ENCODE measurements around the gene RANBP1.

The RANBP1 gene

GRCh38 chr22:20142711-20143621, 27.1 kb downstream of the RANBP1 start:
- Histone ChIP-seq H3K27me3 (ENCODE audit: control insufficient read depth, insufficient read depth, low read length) (no peaks in the 10 kb centered on the region), H3K36me3 (ENCODE audit: control insufficient read depth, insufficient read depth, low read length) (no peaks in the 10 kb centered on the region), H3K4me3 (ENCODE audit: low read depth, low read length) (no peak overlapping the region), H3K9me3 (ENCODE audit: control insufficient read depth, low read length) (no peaks in the 10 kb centered on the region), H3K27ac (no peak overlapping the region), H3K9ac (no peak overlapping the region), H2AFZ (no peak overlapping the region), H3K4me2 (ENCODE audit: low read length) (no peak overlapping the region), H3K4me1 (no peaks in the 10 kb centered on the region), H3K79me2 (no peaks in the 10 kb centered on the region)
- no peak for TF ChIP-seq CTCF (IDR thresholded peaks at IDR 0.05)

DNA sequence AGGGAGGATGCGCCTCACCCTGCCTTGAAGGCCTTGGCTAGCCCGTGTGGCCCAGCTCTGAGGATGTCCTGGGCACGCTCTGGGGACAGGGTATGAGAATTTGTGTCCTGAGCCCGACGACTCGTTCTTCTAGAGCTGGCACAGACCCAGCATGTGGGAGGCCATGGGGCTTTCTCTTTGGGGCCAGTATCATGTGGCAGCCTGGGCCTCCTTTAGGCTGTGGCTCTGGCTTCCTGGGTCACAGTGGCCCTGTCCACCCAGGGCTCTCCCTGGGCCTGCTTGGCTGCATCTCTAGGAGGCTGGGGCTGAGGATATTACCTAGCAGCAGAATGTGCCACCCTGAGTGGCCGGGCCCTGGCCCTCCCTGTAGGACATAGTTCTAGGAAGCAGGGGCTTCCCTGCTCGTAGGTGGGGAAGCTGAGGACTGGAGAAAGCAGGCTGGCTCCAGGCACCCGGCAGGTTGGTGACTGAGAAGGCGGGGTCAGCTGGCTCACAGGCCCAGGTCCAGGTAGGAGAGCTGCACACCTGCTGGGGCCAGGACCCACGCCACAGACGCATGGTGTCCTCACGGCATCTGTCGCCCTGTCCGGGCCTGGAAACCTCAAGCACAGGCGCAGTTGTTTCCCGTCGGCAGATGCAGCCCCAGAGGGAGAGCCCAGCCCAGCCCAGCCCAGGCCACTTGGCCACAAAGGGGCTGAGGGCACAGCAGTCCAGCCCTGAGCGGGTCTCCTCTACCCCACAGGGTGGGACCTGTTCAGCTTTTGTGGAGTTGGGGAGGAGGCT, 28.2 kb downstream of the RANBP1 start:
- Histone ChIP-seq H3K4me1 (no peaks in the 10 kb centered on the region), H3K4me2 (ENCODE audit: low read length) (no peak overlapping the region), H3K27ac (no peak overlapping the region), H3K9ac (no peak overlapping the region), H2AFZ (no peak overlapping the region), H3K9me3 (ENCODE audit: control insufficient read depth, low read length) (no peaks in the 10 kb centered on the region), H3K36me3 (ENCODE audit: control insufficient read depth, insufficient read depth, low read length) (no peaks in the 10 kb centered on the region), H3K27me3 (ENCODE audit: control insufficient read depth, insufficient read depth, low read length) (no peaks in the 10 kb centered on the region), H3K79me2 (no peaks in the 10 kb centered on the region), H3K4me3 (ENCODE audit: low read depth, low read length) (no peak overlapping the region)
- TF ChIP-seq CTCF (IDR thresholded peaks at IDR 0.05) = no peak

GRCh38 chr22:20145206-20145831, 29.4 kb downstream of the RANBP1 start:
- Histone ChIP-seq H3K79me2 (no peaks in the 10 kb centered on the region), H3K9ac (no peak overlapping the region), H3K9me3 (ENCODE audit: control insufficient read depth, low read length) (no peaks in the 10 kb centered on the region), H3K4me1 (no peaks in the 10 kb centered on the region), H3K27me3 (ENCODE audit: control insufficient read depth, insufficient read depth, low read length) (no peaks in the 10 kb centered on the region), H3K36me3 (ENCODE audit: control insufficient read depth, insufficient read depth, low read length) (no peaks in the 10 kb centered on the region), H3K4me2 (ENCODE audit: low read length) (no peak overlapping the region), H3K27ac (no peak overlapping the region), H2AFZ (no peak overlapping the region), H3K4me3 (ENCODE audit: low read depth, low read length) (no peak overlapping the region)
- no peak for TF ChIP-seq CTCF (IDR thresholded peaks at IDR 0.05)

DNA sequence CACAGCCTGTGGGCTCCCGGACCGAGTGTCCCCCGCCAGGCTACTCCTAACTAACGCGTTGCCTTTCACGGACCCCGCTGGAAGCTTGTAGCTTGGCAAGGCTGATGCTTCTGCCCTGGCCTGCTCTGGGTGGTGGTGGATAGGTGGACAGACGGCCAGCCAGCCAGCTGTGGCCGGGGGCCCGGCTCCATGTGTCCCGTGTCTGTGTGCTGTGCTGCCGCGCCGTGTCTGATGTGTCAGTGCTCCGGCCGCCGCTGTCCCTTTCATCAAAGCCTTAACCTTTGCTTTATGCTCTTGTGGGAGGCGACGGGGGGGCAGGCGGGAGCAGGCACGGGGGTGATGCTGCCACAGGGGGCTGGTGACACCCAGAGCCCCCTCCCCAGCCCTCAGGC, 29.9 kb downstream of the RANBP1 start:
- Histone ChIP-seq H3K36me3 (ENCODE audit: control insufficient read depth, insufficient read depth, low read length) (no peaks in the 10 kb centered on the region), H3K9ac (no peak overlapping the region), H3K9me3 (ENCODE audit: control insufficient read depth, low read length) (no peaks in the 10 kb centered on the region), H3K27me3 (ENCODE audit: control insufficient read depth, insufficient read depth, low read length) (no peaks in the 10 kb centered on the region), H3K79me2 (no peaks in the 10 kb centered on the region), H2AFZ (no peak overlapping the region), H3K4me3 (ENCODE audit: low read depth, low read length) (no peak overlapping the region), H3K4me1 (no peaks in the 10 kb centered on the region), H3K4me2 (ENCODE audit: low read length) (no peak overlapping the region), H3K27ac (no peak overlapping the region)
- no peak for TF ChIP-seq CTCF (IDR thresholded peaks at IDR 0.05)

All from parathyroid adenoma (tissue), 2 donors.